Endothelial cell of umbilical vein (primary cell): ENCODE data around the gene CTNND2. TPM values are rescaled to one million over a fixed set of nuclear protein-coding genes. Genes with fewer than 3 reads are reported as not detected.

Source experiments
- BruUV-seq: library from RNA; stranded (reverse); fragments of 400-500 nt; replicated peaks from 2 replicates; lab custom pipeline; 2021; lab: Mats Ljungman, UMichigan
- CTCF ChIA-PET: fragments of 300-600, 350-600 bp; sonication (Branson Sonifier 250); formaldehyde crosslinking; loops from one replicate; lab custom pipeline; 2021; ENCODE audit warnings: antibody characterized with exemption, inconsistent platforms; lab: Charles Lee
- POLR2A ChIA-PET: fragments of 300-600, 350-600 bp; sonication (Branson Sonifier 250); formaldehyde crosslinking; loops from one replicate; lab custom pipeline; 2021; ENCODE audit warnings: antibody characterized with exemption, inconsistent platforms; lab: Charles Lee
- DNase-seq: peaks from one replicate; pipeline ENCODE4 v3.0.0-alpha.2; 2011; ENCODE audit warnings: low read depth, low spot score
- FAIRE-seq: peaks from 2 replicates; lab custom pipeline; 2011; peaks lifted over from hg19 to GRCh38; lab: Jason Lieb, UNC
- H2AFZ ChIP-seq: 2 replicates; pipeline ENCODE4 v1.6.0; 2012; ENCODE audit warnings: low read depth, low read length, control low read depth, inconsistent platforms
- H3K27ac ChIP-seq: 2 replicates; pipeline ENCODE4 v1.5.1; 2011; ENCODE audit warnings: low read depth, mild to moderate bottlenecking, control low read depth, low read length, moderate library complexity; ENCODE audit not compliant: insufficient read depth
- H3K27me3 ChIP-seq, 2 experiments: 2 replicates each; pipeline versions ENCODE4 v1.6.0 to v1.6.1; 2011; ENCODE audit warnings: low read length in 2 of 2, mixed read lengths in 1 of 2; ENCODE audit not compliant: control insufficient read depth in 2 of 2, insufficient read depth in 2 of 2
- H3K36me3 ChIP-seq, 2 experiments: 2 replicates in 1 of 2; 3 replicates in 1 of 2; pipeline ENCODE4 v1.5.1; 2011; ENCODE audit warnings: low read length in 2 of 2, mild to moderate bottlenecking in 1 of 2, moderate library complexity in 1 of 2; ENCODE audit not compliant: control insufficient read depth in 2 of 2, insufficient read depth in 2 of 2; ENCODE audit errors: extremely low read depth in 1 of 2
- H3K4me1 ChIP-seq: 3 replicates; pipeline ENCODE4 v1.5.1; 2011; ENCODE audit warnings: mild to moderate bottlenecking, low read length; ENCODE audit not compliant: control insufficient read depth, insufficient read depth; ENCODE audit errors: extremely low read depth
- H3K4me2 ChIP-seq: 2 replicates; pipeline ENCODE4 v1.6.1; 2011; ENCODE audit warnings: low read length, control low read depth, mixed read lengths; ENCODE audit not compliant: insufficient read depth
- H3K4me3 ChIP-seq, 3 experiments: fragments of 200-600 bp in 1 of 3; sonication (generic), shearing (Covaris generic) in 1 of 3; replicated peaks in 1 of 3; 2 replicates each; pipeline ENCODE4 v1.5.1; 2011 to 2016; ENCODE audit warnings: control low read depth in 3 of 3, low read length in 3 of 3, mild to moderate bottlenecking in 2 of 3, inconsistent platforms in 1 of 3, low read depth in 1 of 3, moderate library complexity in 1 of 3; ENCODE audit not compliant: insufficient read depth in 1 of 3
- H3K79me2 ChIP-seq: 2 replicates; pipeline ENCODE4 v1.6.0; 2012; ENCODE audit warnings: low read length, inconsistent platforms; ENCODE audit not compliant: control insufficient read depth, insufficient read depth
- H3K9ac ChIP-seq: replicated peaks from 2 replicates; pipeline ENCODE3; 2011; ENCODE audit warnings: low read length, control low read depth; ENCODE audit not compliant: insufficient read depth; ENCODE audit errors: extremely low read depth
- H3K9me1 ChIP-seq: replicated peaks from 3 replicates; pipeline ENCODE4 v1.6.0; 2011; ENCODE audit warnings: mild to moderate bottlenecking, low read length; ENCODE audit not compliant: control insufficient read depth, insufficient read depth; ENCODE audit errors: extremely low read depth
- H3K9me3 ChIP-seq: replicated peaks from 2 replicates; pipeline ENCODE4 v1.5.1; 2012; ENCODE audit warnings: low read length, inconsistent platforms; ENCODE audit not compliant: control insufficient read depth, insufficient read depth
- H4K20me1 ChIP-seq: replicated peaks from 2 replicates; pipeline ENCODE3; 2011; ENCODE audit warnings: mild to moderate bottlenecking, low read length; ENCODE audit not compliant: control insufficient read depth, insufficient read depth; ENCODE audit errors: extremely low read depth
- EZH2 ChIP-seq: IDR thresholded peaks from 2 replicates; pipeline ENCODE4 v1.6.1; 2012; ENCODE audit warnings: borderline replicate concordance, low read depth, mild to moderate bottlenecking, moderate library complexity, low read length, inconsistent platforms; ENCODE audit not compliant: severe bottlenecking
- FOS ChIP-seq: IDR thresholded peaks from 2 replicates; pipeline ENCODE4 v1.6.1; 2011; ENCODE audit warnings: mild to moderate bottlenecking, low read length, moderate library complexity, borderline replicate concordance; ENCODE audit not compliant: insufficient read depth
- GATA2 ChIP-seq: IDR thresholded peaks from 2 replicates; pipeline ENCODE4 v1.7.0; 2011; ENCODE audit warnings: low read depth, mild to moderate bottlenecking, moderate library complexity, mixed read lengths, low read length; ENCODE audit not compliant: insufficient read length, insufficient read depth
- JUN ChIP-seq: IDR thresholded peaks from 2 replicates; pipeline ENCODE4 v1.6.1; 2011; ENCODE audit warnings: borderline replicate concordance, low read depth; ENCODE audit not compliant: insufficient read length, insufficient read depth
- MYC ChIP-seq: IDR thresholded peaks from one replicate; pipeline ENCODE4 v1.6.1; 2011; ENCODE audit warnings: mild to moderate bottlenecking, low read depth, low read length
- POLR2A ChIP-seq: IDR thresholded peaks from 2 replicates; pipeline ENCODE4 v1.6.1; 2012; ENCODE audit warnings: low read depth, mild to moderate bottlenecking, control low read depth, low read length
- POLR2AphosphoS5 ChIP-seq: IDR thresholded peaks from 2 replicates; pipeline ENCODE4 v1.6.1; 2012; ENCODE audit warnings: low read depth, mild to moderate bottlenecking, control low read depth, low read length, moderate library complexity; ENCODE audit not compliant: insufficient read depth
- dilution Hi-C: fragments of 300-500 bp; cut with MboI; formaldehyde crosslinking; loops from one replicate; pipeline ENCODE4 v1.15.0; 2019; ENCODE audit warnings: low sequenced_read_pairs; ENCODE audit not compliant: extremely low pct_ligation_motif_present
- intact Hi-C: fragments of 100-400 bp; cut with micrococcal nuclease; formaldehyde crosslinking; loops from one replicate; pipeline ENCODE4 v1.10.0; 2022
- polyA plus RNA-seq, 4 experiments: library from polyadenylated mRNA; depleted of rRNA in 3 of 4; stranded (reverse) in 3 of 4; unstranded in 1 of 4; fragments of >200 nt; gene quantifications; 2 replicates each; pipeline versions ENCODE4 v1.2.1 to v1.2.3, GENCODE V29; 2011 to 2012; ENCODE audit warnings: missing spikeins in 1 of 4
- total RNA-seq: library from RNA; stranded (reverse); gene quantifications from 2 replicates; pipeline ENCODE4 v1.2.3, GENCODE V29; 2021
- TF ChIP-seq, protein P1 (sequence below): IDR thresholded peaks from 2 replicates; pipeline ENCODE4 v1.6.1; 2011; ENCODE audit not compliant: insufficient read depth, insufficient read length
- TF ChIP-seq, protein P2 (sequence below), 2 donors: IDR thresholded peaks; 1 replicate in 1 of 2; 2 replicates in 1 of 2; pipeline ENCODE4 v1.5.1; 2011; ENCODE audit warnings: low read length in 2 of 2, mild to moderate bottlenecking in 2 of 2, moderate library complexity in 2 of 2, control low read depth in 1 of 2, inconsistent platforms in 1 of 2, low read depth in 1 of 2; ENCODE audit not compliant: insufficient read depth in 1 of 2; ENCODE audit errors: extremely low read depth in 1 of 2

CTNND2 gene
- total and polyA plus RNA-seq, 2 donors (not counting 3 experiments of a cell fraction or from before 2014, with no cell fraction given): not detected

DNA sequence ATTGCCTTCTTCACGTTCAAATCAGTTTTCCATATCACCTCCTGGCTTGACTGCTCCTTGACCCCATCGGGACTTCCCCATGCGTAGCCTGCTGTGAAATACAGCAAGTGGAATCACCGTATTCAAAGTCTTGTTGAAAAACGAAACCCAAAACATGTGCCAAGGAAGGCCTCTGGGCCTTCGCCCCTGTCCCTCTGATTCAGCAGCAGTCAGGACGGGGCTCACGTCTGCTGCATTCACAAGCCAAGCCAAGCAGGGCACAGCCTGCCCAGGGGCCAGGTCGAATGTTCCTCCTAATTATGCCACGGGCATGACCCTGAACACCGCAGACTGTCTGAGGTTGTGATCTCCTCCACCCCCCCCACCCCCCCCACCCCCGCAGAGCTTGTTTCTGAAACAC, 960 bp upstream of the CTNND2 start:
- no peaks in the 10 kb centered on the region for H3K4me1 ChIP-seq
- DNase-seq: no peak
- no peak overlapping the region for H3K4me3 ChIP-seq
- no peaks in the 10 kb centered on the region for H4K20me1 ChIP-seq
- dilution Hi-C loops (no loop called here), intact Hi-C loops (no loop called here)
- no peak overlapping the region for H3K9ac ChIP-seq
- peaks cover 16 to 27% of the 10 kb centered on the region in 2 experiments for H3K27me3 ChIP-seq
- ChIA-PET CTCF (no interaction called here), POLR2A (no interaction called here)
- no peak overlapping the region for H3K27ac ChIP-seq
- H3K9me3 ChIP-seq: no peaks in the 10 kb centered on the region
- no peak overlapping the region for H2AFZ ChIP-seq
- no peak for FAIRE-seq
- H3K9me1 ChIP-seq: no peaks in the 10 kb centered on the region
- no TSS peak for BruUV-seq
- no peak overlapping the region for H3K4me2 ChIP-seq
- H3K79me2 ChIP-seq: no peaks in the 10 kb centered on the region
- H3K36me3 ChIP-seq: no peaks in the 10 kb centered on the region
- TF ChIP-seq POLR2AphosphoS5: no peak
- TF ChIP-seq MYC: no peak
- TF ChIP-seq EZH2: no peak
- TF ChIP-seq, protein P1, sequence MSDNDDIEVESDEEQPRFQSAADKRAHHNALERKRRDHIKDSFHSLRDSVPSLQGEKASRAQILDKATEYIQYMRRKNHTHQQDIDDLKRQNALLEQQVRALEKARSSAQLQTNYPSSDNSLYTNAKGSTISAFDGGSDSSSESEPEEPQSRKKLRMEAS: no peak
- TF ChIP-seq GATA2: no peak
- TF ChIP-seq, protein P2, sequence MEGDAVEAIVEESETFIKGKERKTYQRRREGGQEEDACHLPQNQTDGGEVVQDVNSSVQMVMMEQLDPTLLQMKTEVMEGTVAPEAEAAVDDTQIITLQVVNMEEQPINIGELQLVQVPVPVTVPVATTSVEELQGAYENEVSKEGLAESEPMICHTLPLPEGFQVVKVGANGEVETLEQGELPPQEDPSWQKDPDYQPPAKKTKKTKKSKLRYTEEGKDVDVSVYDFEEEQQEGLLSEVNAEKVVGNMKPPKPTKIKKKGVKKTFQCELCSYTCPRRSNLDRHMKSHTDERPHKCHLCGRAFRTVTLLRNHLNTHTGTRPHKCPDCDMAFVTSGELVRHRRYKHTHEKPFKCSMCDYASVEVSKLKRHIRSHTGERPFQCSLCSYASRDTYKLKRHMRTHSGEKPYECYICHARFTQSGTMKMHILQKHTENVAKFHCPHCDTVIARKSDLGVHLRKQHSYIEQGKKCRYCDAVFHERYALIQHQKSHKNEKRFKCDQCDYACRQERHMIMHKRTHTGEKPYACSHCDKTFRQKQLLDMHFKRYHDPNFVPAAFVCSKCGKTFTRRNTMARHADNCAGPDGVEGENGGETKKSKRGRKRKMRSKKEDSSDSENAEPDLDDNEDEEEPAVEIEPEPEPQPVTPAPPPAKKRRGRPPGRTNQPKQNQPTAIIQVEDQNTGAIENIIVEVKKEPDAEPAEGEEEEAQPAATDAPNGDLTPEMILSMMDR (IDR thresholded peaks at IDR 0.05; ENCODE audit: extremely low read depth in 1 of 2, insufficient read depth in 1 of 2, low read depth in 1 of 2, low read length in 2 of 2): no peak
- no peak for TF ChIP-seq POLR2A
- TF ChIP-seq FOS: no peak
- no peak for TF ChIP-seq JUN
